ENCODE data around the gene NFASC. TPM values are rescaled to one million over a fixed set of nuclear protein-coding genes. Genes with fewer than 3 reads are reported as not detected.

Gene NFASC
- total RNA-seq, 4 donors from 2014 or later = 6.3 to 15.1 (median 11.7) TPM

DNA sequence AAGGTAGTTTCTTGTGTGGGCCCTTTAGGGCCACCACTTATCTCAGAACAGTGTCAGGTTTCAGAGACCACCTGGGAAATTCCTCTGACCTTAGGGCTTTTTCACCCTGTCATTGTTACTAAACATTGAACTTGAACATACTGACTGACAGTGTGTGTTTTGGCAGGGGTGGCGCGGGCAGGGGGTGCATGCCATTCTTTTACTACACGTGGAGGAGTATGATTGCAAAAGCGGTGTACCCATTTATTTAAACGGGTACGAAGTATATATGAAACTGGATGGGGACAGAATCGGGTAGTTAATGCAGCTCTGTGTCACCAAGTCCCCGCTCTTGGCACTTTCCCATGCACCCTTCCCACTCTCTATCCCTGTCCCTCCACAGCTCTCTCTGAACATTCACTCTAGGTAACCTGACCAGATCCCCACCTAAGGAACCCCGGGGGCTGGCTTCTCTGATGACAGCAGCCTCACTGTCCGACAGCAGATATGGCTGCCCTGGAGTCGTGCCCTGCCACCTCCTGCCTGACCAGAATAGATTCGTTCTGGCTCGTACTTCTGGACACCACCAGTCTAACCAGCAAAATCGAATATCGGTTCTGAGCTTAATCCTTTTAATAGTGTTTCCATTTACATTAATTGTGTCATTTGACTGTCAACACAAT is 51.3 kb downstream of the NFASC start:
- intact Hi-C loops (cut with DNase I) = no loop called here
- Histone ChIP-seq H3K27me3 (no peaks in the 10 kb centered on the region), H3K4me1 (peaks cover 0 to 33% (median 0%) of the 10 kb centered on the region in 3 donors), H3K27ac (no peak overlapping the region), H3K4me3 (no peak overlapping the region), H3K36me3 (peaks cover 0 to 19% (median 0%) of the 10 kb centered on the region in 3 donors), H3K9me3 (no peaks in the 10 kb centered on the region)
- no peak for DNase-seq
- 73 to 76% methylated on average over 15 of the region's 15 CpGs for WGBS, 2 donors
- TF ChIP-seq, protein P1, sequence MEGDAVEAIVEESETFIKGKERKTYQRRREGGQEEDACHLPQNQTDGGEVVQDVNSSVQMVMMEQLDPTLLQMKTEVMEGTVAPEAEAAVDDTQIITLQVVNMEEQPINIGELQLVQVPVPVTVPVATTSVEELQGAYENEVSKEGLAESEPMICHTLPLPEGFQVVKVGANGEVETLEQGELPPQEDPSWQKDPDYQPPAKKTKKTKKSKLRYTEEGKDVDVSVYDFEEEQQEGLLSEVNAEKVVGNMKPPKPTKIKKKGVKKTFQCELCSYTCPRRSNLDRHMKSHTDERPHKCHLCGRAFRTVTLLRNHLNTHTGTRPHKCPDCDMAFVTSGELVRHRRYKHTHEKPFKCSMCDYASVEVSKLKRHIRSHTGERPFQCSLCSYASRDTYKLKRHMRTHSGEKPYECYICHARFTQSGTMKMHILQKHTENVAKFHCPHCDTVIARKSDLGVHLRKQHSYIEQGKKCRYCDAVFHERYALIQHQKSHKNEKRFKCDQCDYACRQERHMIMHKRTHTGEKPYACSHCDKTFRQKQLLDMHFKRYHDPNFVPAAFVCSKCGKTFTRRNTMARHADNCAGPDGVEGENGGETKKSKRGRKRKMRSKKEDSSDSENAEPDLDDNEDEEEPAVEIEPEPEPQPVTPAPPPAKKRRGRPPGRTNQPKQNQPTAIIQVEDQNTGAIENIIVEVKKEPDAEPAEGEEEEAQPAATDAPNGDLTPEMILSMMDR (IDR thresholded peaks at IDR 0.05) = no peak
- TF ChIP-seq POLR2A (IDR thresholded peaks at IDR 0.05) = no peak

GRCh38 chr1:204923201-204923600 is 52.5 kb downstream of the NFASC start:
- peaks cover 0 to 19% (median 0%) of the 10 kb centered on the region in 3 donors for H3K36me3 ChIP-seq
- intact Hi-C loops (cut with DNase I) = no loop called here

DNA sequence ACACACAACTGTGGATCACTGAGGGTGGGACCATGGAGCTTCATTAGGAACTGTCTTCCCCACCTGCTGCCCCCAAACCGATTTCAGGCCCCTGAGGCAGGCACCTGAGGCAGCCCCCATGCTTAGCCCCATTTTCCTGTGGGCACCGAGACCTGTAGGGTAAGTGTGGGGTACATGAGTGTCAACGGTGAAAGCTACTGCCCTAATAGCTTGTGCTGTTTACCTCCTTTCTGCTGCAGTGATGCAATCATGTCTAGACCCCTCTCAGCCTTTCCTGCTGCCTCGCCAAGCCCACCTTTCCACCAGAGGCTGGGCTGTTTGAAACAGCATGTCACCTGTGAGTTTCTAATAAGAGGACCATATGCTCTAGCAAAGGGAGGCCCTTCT is 53.0 kb downstream of the NFASC start:
- Histone ChIP-seq H3K4me3 (no peak overlapping the region), H3K27ac (no peak overlapping the region), H3K36me3 (peaks cover 0 to 19% (median 0%) of the 10 kb centered on the region in 3 donors), H3K27me3 (no peaks in the 10 kb centered on the region), H3K4me1 (peaks cover 0 to 24% (median 0%) of the 10 kb centered on the region in 3 donors), H3K9me3 (no peaks in the 10 kb centered on the region)
- no peak for DNase-seq
- TF ChIP-seq, protein P1 (IDR thresholded peaks at IDR 0.05) = no peak
- TF ChIP-seq POLR2A (IDR thresholded peaks at IDR 0.05) = no peak
- WGBS, 2 donors = 50 to 63% methylated on average over 2 to 4 of the region's 4 CpGs
- intact Hi-C loops (cut with DNase I) = no loop called here

More at GRCh38 chr1:204923201-204923600, 52.5 kb downstream of the NFASC start:
- TF ChIP-seq, protein P1 (IDR thresholded peaks at IDR 0.05) = no peak
- TF ChIP-seq POLR2A (IDR thresholded peaks at IDR 0.05) = no peak
- Histone ChIP-seq H3K9me3 (no peaks in the 10 kb centered on the region), H3K27me3 (no peaks in the 10 kb centered on the region), H3K4me1 (peaks cover 0 to 28% (median 0%) of the 10 kb centered on the region in 3 donors), H3K4me3 (no peak overlapping the region), H3K27ac (no peak overlapping the region)
- 67 to 69% methylated on average over 8 to 10 of the region's 10 CpGs for WGBS, 2 donors
- DNase-seq = no peak

DNA sequence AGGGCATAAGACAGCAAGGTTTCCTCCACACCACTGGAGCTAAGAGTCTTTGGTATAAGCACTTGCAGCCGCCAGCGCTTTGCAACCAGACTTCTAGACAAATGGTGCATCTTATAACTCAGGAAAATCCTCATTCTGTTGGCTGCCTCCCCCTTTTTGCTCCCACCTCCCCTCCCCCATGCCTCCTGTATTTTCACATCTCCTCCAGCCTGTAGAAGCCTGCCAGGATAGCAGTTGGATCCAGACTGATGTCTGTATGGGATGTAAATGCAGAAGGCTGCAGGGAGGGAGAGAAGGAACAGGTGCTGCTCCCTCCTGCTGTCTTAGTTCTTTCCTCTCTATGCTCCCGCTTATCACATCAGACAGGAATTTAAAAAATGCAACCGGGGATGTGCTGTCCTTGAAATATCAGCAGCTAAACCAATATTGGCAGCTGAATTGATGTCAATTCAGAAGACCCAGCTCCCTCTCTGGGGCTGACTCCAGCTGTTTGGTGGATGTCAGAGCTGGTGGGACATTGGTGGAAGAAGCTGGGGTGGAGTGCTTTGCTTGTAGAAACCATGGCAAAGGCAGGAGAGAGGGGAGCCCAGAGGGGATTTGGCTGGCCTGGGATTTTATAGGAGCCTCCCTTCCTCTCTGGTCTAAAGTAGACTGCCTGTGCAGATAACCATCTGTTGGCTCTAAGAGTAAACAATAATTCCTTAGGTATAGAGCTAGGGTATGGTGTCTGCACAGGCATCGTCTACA is 53.5 kb downstream of the NFASC start:
- Histone ChIP-seq H3K27ac (no peak overlapping the region), H3K36me3 (peaks cover 0 to 19% (median 0%) of the 10 kb centered on the region in 3 donors), H3K27me3 (no peaks in the 10 kb centered on the region), H3K9me3 (no peaks in the 10 kb centered on the region), H3K4me3 (no peak overlapping the region), H3K4me1 (peaks cover 0 to 19% (median 0%) of the 10 kb centered on the region in 3 donors)
- WGBS, 2 donors = 72 to 74% methylated on average over 4 to 5 of the region's 5 CpGs
- TF ChIP-seq POLR2A (IDR thresholded peaks at IDR 0.05) = no peak
- intact Hi-C loops (cut with DNase I) = no loop called here
- no peak for DNase-seq

GRCh38 chr1:204925701-204926100 is 55.0 kb downstream of the NFASC start:
- Histone ChIP-seq H3K36me3 (peaks cover 0 to 19% (median 0%) of the 10 kb centered on the region in 3 donors), H3K27me3 (no peaks in the 10 kb centered on the region), H3K4me3 (no peak overlapping the region), H3K9me3 (no peaks in the 10 kb centered on the region), H3K27ac (no peak overlapping the region), H3K4me1 (peaks cover 0 to 10% (median 0%) of the 10 kb centered on the region in 3 donors)
- TF ChIP-seq, protein P1 (IDR thresholded peaks at IDR 0.05) = no peak
- no peak for TF ChIP-seq POLR2A (IDR thresholded peaks at IDR 0.05)
- 73 to 85% methylated on average over 1 of the region's 1 CpG for WGBS, 2 donors
- DNase-seq = no peak
- intact Hi-C loops (cut with DNase I) = no loop called here
